Activated T-helper 2 cell treated with anti-CD3 and anti-CD28 coated beads, Interferon-gamma antibody, Interleukin-2, Interleukin-4, amounts not matched to agents 10 μg/mL and 5 μg/mL and 100 μg/mL, durations not matched to agents 14 hours and 24 hours and 36 hours (primary cell): ENCODE data around the gene CCR6. TPM values are rescaled to one million over a fixed set of nuclear protein-coding genes. Genes with fewer than 3 reads are reported as not detected.

Source experiments
- DNase-seq: peaks from one replicate; pipeline ENCODE4 v3.0.0; 2021; ENCODE audit warnings: low spot score
- H3K27ac Mint-ChIP-seq: one replicate; pipeline ENCODE4 v1.8.0; 2021; ENCODE audit warnings: mixed read lengths
- H3K27me3 Mint-ChIP-seq: one replicate; pipeline ENCODE4 v1.8.0; 2021; ENCODE audit warnings: low read depth, mixed read lengths
- H3K36me3 Mint-ChIP-seq: one replicate; pipeline ENCODE4 v1.8.0; 2021; ENCODE audit warnings: low read depth, mixed read lengths
- H3K4me1 Mint-ChIP-seq: one replicate; pipeline ENCODE4 v1.8.0; 2021; ENCODE audit warnings: low read depth, mixed read lengths
- H3K4me3 Mint-ChIP-seq: one replicate; pipeline ENCODE4 v1.8.0; 2021; ENCODE audit warnings: low read depth, mild to moderate bottlenecking, moderate library complexity, mixed read lengths
- H3K9me3 Mint-ChIP-seq: one replicate; pipeline ENCODE4 v1.8.0; 2021; ENCODE audit warnings: mixed read lengths
- intact Hi-C: fragments of 100-400 bp; cut with micrococcal nuclease; formaldehyde crosslinking; loops from one replicate; pipeline ENCODE4 v1.15.1; 2023
- total RNA-seq: library from RNA; stranded (reverse); gene quantifications from 2 replicates; pipeline ENCODE4 v1.2.3, GENCODE V29; 2022

CCR6 gene
- total RNA-seq, 1 donor from 2014 or later: not detected

DNA sequence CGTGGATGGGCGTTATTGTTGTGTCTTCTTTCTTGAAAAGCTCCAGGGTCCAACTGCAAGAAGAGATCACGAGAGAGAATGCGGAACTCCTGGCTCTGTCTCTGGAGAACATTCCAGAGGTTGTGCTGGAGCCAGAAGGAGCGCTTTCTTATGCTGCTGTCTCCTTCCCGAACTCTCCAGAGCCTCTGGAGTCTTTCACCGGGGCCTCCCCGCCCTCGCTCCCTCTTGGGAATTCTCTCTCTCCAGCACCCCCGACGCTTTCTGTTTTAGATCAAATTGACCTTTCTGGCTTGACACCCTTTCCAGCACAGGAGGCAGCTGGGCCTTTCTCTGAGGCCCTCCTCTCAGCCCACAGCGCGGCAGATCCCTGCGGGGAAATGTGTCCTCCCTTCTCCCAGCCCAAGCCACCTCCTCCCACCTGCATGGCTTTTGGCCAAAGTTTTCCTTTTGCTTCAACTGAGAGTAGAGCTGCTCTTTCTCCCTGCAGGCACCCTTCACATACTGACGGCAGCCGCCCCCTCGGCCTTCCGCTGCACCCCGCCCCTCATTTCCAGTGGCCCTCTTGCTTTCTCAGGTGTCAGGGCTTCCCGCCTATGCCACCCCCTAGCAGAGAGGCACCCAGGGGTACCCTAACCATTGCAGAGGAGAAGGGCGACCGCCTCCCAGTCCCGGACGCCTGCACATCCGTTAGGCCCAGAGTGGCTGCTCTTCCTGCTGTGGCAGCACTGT is 6.6 kb upstream of the CCR6 start:
- Mint-ChIP-seq H3K9me3 (no peaks in the 10 kb centered on the region), H3K27ac (no peak overlapping the region), H3K4me3 (no peak overlapping the region), H3K36me3 (no peaks in the 10 kb centered on the region), H3K4me1 (no peaks in the 10 kb centered on the region), H3K27me3 (peaks cover 12% of the 10 kb centered on the region)
- no peak for DNase-seq
- intact Hi-C loops: no loop called here

DNA sequence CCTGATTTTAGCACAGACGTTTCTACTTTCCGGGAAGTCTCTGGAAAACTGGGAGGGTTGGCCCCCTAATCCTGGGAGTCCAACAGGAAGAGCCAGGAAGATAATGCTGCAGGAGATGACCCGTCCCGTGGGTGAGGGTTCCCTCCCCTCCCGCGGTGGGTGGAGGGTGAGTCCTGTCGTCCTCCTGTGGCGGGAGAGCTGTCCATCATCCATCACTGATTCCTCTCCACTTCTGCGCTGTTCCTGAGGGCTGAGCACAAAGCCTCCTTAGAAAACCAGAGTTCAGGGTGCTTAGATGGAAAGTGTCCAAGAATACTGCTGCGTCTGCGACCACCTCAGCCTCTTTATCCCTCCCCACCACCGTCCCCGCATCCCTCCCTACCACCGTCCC is 6.1 kb upstream of the CCR6 start:
- no peak overlapping the region for H3K27ac Mint-ChIP-seq
- intact Hi-C loops: no loop called here
- no peak overlapping the region for H3K4me3 Mint-ChIP-seq
- no peak for DNase-seq
- peaks cover 9% of the 10 kb centered on the region for H3K27me3 Mint-ChIP-seq
- H3K9me3 Mint-ChIP-seq: no peaks in the 10 kb centered on the region
- H3K4me1 Mint-ChIP-seq: no peaks in the 10 kb centered on the region
- H3K36me3 Mint-ChIP-seq: no peaks in the 10 kb centered on the region

DNA sequence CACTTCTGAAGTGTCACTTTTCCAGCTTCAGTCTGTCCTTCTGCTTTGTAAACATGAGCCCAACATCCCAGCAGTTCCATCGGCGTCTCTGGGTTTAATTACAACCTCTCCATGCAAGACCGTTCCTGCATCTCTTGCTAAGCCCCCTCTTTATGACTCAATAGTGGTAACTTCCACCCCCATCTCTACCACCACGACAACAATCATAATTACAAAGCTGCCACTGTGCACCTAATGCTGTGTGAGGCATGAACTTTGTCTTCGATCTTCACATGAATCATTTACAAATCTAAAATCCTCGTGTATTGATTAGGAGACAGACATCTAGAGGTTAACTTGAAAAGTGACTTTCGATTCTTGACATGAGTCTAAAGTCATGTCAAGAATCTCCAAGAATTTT is 4.9 kb upstream of the CCR6 start:
- DNase-seq: no peak
- H3K9me3 Mint-ChIP-seq: no peaks in the 10 kb centered on the region
- H3K27me3 Mint-ChIP-seq: peaks cover 3% of the 10 kb centered on the region
- H3K27ac Mint-ChIP-seq: no peak overlapping the region
- H3K4me3 Mint-ChIP-seq: no peak overlapping the region
- H3K4me1 Mint-ChIP-seq: no peaks in the 10 kb centered on the region
- no peaks in the 10 kb centered on the region for H3K36me3 Mint-ChIP-seq
- intact Hi-C loops: no loop called here

DNA sequence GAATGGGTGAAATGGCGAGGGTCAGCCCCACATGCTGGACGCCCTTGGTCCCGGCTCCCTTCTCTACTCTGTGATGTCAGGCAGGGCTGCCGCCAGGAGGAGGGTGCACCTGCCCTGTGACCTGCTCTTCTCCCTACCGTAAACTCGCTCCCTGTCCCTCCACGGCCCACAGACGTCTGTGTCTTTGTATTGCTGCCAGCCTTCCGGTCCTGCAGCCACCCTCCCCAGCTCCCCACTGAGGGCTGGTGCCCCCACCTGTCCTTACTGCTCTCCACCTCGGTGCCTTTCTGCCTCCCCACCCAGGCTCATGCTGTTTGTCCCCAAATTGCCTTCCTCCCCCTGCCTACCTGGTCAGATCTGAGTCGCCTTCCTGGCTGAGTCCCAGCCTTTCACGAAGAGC is 4.1 kb upstream of the CCR6 start:
- no peak for DNase-seq
- Mint-ChIP-seq H3K27me3 (peaks cover 2% of the 10 kb centered on the region), H3K36me3 (no peaks in the 10 kb centered on the region), H3K9me3 (no peaks in the 10 kb centered on the region), H3K4me3 (no peak overlapping the region), H3K4me1 (no peaks in the 10 kb centered on the region), H3K27ac (no peak overlapping the region)
- intact Hi-C loops: no loop called here

DNA sequence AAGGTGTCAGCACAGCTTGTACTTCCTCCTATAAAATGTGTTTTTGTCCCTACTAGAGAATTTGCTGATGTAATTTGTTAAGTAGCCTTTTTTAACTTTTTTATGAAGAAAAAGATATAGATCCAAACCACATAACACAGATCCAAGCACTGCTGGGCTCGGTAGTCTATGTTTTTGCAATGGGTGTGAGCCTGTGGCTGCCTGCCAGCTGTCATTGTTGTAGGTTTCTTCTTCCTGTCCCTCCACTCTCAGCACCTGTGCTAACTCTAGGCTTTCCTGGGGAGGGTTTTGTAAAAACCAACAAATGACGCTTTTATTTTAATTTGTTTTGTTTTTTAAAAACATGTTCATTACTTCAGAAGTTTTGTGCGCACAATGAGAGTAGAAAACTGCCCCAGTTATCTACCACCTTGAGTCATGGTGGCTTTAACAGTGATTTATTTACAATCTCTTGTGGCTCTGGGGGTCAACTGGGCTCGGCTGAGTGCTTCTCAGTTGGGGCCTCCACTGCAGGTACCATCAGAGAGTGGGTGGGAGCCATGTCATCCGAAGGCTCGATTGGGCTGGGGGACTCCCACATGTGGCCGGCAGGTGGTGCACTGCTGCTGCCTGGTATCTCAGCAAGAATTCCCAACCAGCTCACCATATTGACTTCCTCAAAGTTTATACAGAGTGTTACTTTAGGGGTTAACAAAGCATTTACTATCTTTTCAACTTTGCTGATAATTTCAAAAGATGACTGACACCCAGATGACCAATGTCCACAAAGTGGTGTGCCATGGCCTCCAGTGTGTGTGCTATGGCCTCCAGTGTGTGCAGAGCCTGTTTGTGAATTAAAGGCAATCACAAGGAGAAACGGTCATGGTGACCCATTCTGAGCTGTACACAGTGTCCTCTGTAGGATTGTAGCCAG is 3.0 kb upstream of the CCR6 start:
- no peaks in the 10 kb centered on the region for H3K4me1 Mint-ChIP-seq
- H3K9me3 Mint-ChIP-seq: no peaks in the 10 kb centered on the region
- intact Hi-C loops: no loop called here
- no peaks in the 10 kb centered on the region for H3K36me3 Mint-ChIP-seq
- peaks cover 2% of the 10 kb centered on the region for H3K27me3 Mint-ChIP-seq
- no peak overlapping the region for H3K27ac Mint-ChIP-seq
- no peak for DNase-seq
- H3K4me3 Mint-ChIP-seq: no peak overlapping the region

DNA sequence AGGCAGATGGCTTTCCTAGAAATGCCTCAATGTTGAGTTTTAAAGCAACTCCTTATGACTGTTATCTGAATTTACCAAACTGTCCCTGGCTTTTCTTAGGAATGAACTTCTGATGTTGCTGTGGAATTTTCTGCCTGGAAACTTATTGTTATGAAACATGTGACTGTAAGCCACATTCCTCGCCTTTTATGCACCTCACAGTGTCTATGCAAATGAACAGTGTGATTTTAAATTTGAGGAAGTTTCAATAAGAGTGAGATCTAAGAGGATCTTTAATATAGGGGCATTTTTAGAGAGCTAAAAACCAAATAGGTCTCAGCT is 2.4 kb upstream of the CCR6 start:
- H3K36me3 Mint-ChIP-seq: no peaks in the 10 kb centered on the region
- no peak overlapping the region for H3K4me3 Mint-ChIP-seq
- no peak overlapping the region for H3K27ac Mint-ChIP-seq
- no peaks in the 10 kb centered on the region for H3K9me3 Mint-ChIP-seq
- no peaks in the 10 kb centered on the region for H3K4me1 Mint-ChIP-seq
- peaks cover 2% of the 10 kb centered on the region for H3K27me3 Mint-ChIP-seq
- no peak for DNase-seq
- intact Hi-C loops: no loop called here

DNA sequence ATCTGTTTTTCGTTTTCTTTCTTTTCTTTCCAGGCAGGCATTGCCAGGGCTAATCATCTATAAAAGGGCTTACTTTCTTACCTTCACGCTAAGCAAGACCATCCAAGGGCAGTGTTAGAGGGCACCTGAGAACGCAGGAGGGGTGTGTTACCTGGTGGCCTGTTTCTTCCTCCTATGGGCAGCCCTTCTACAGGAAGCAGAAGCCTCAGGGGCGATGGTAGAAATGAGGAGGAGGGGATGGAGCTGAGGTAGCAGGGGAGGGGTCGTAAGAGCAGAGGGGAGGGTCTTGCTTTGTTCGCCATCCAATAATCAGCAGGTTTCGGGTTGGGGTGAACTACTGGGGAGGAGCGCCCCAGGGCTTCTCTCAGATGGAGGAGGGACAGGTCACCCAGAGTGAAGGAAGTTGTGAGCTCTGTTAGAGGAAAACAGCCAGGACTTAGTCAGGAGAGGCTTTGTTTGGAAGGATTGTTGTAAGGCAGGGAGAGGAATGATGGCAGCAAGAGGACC is 1.5 kb upstream of the CCR6 start:
- Mint-ChIP-seq H3K27ac (no peak overlapping the region), H3K27me3 (peaks cover 2% of the 10 kb centered on the region), H3K4me1 (no peaks in the 10 kb centered on the region), H3K4me3 (no peak overlapping the region), H3K9me3 (no peaks in the 10 kb centered on the region), H3K36me3 (no peaks in the 10 kb centered on the region)
- intact Hi-C loops: no loop called here
- no peak for DNase-seq

DNA sequence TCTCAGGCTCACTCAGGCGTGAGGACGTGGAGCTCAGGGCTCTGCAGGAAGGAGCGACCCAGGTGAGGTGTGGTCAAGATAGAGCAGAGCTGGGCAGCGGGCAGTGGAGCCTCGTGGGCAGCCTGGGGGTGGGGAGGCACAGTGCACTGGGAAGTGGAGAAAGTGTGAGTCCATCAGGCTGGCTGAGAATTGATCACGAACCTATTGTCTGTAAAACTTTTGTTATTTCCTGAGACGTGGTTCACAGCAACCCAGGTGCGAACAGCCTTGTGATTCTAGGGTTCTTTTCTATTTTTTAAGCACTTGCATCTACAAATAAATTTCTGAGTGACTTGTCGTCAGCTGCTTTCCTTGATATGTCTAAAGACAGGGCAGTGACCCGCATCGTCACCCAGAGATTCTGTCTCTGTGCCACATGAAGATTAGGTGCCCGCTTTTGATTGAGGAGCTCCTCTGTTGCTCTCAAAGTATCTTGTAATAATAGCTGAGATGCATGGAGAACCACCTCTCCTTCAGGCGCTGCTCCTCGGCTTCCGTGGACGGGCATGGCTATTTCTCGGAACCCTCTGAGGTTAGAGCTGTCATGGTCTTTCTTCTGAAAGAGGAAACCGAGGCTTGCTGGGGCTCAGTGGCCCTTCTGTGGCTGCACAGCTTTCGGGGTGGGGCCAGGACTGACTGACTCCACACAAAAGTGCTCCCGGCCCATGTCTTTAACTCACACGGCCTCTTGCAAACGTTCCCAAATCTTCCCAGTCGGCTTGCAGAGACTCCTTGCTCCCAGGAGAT is 662 bp upstream of the CCR6 start:
- Mint-ChIP-seq H3K4me3 (no peak overlapping the region), H3K4me1 (no peaks in the 10 kb centered on the region), H3K27me3 (peaks cover 2% of the 10 kb centered on the region), H3K9me3 (no peaks in the 10 kb centered on the region), H3K36me3 (no peaks in the 10 kb centered on the region), H3K27ac (no peak overlapping the region)
- no peak for DNase-seq
- intact Hi-C loops: no loop called here

DNA sequence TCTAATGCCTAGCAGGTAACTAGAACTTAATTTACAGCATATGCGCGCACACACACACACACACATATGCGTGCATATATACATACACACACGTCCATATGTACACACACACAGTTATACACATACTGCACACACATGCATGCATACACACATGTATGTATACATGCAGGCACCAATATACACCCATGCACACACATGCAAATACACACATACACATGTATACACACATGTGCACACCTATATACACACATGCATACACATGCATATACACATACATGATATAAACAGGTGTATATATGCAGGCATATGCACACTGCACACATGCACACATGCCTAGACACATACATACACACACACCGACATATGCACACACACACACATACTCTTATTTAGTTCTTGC is 1.9 kb downstream of the CCR6 start:
- H3K36me3 Mint-ChIP-seq: no peaks in the 10 kb centered on the region
- no peaks in the 10 kb centered on the region for H3K4me1 Mint-ChIP-seq
- no peaks in the 10 kb centered on the region for H3K9me3 Mint-ChIP-seq
- intact Hi-C loops: no loop called here
- no peak overlapping the region for H3K27ac Mint-ChIP-seq
- peaks cover 5% of the 10 kb centered on the region for H3K27me3 Mint-ChIP-seq
- DNase-seq: no peak
- H3K4me3 Mint-ChIP-seq: no peak overlapping the region

DNA sequence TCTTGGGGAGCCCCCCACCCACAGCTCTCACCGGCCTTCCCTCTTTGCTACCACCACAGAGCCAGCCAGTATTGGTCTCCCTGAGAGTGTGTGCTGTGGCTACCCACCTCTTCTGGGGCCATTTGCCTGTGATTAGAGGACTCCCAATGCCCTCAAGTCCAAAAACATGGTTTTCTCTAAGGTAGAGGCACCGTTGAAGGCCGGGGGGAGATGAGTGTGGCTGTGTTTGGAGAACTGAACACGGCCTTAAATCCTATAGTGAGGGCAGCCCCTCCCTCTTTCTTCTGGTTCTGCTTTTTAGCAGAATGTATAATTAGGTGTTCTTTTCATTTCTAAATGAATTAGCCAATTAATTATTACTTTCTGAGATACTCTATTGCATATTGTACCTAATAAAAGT is 2.5 kb downstream of the CCR6 start:
- no peak overlapping the region for H3K4me3 Mint-ChIP-seq
- DNase-seq: no peak
- H3K4me1 Mint-ChIP-seq: no peaks in the 10 kb centered on the region
- intact Hi-C loops: no loop called here
- no peak overlapping the region for H3K27ac Mint-ChIP-seq
- peaks cover 5% of the 10 kb centered on the region for H3K27me3 Mint-ChIP-seq
- H3K36me3 Mint-ChIP-seq: no peaks in the 10 kb centered on the region
- H3K9me3 Mint-ChIP-seq: no peaks in the 10 kb centered on the region

DNA sequence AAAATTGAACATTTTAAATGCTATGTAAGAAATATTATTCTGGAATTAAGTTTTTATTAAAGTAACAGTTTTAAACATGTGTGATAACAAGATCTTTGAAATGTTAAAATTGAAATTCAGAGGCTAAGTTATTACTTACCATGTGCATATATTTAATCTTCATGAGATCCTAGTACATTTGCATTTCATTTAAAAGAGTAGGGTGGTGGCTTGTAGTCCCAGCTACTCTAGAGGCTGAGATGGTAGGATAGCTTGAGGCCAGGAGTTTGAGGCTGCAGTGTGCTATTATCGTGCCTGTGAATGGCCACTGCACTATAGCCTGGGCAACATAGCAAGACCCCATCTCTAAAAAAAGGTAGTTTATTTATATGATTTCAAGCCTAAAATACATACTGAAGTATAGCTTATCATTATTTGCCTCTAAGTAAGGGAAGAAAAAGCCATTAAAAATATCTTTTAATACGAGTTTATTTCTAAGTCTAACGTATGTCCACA is 3.0 kb downstream of the CCR6 start:
- DNase-seq: no peak
- Mint-ChIP-seq H3K27ac (no peak overlapping the region), H3K4me1 (no peaks in the 10 kb centered on the region), H3K4me3 (no peak overlapping the region), H3K9me3 (no peaks in the 10 kb centered on the region), H3K27me3 (peaks cover 5% of the 10 kb centered on the region), H3K36me3 (no peaks in the 10 kb centered on the region)
- intact Hi-C loops: no loop called here

DNA sequence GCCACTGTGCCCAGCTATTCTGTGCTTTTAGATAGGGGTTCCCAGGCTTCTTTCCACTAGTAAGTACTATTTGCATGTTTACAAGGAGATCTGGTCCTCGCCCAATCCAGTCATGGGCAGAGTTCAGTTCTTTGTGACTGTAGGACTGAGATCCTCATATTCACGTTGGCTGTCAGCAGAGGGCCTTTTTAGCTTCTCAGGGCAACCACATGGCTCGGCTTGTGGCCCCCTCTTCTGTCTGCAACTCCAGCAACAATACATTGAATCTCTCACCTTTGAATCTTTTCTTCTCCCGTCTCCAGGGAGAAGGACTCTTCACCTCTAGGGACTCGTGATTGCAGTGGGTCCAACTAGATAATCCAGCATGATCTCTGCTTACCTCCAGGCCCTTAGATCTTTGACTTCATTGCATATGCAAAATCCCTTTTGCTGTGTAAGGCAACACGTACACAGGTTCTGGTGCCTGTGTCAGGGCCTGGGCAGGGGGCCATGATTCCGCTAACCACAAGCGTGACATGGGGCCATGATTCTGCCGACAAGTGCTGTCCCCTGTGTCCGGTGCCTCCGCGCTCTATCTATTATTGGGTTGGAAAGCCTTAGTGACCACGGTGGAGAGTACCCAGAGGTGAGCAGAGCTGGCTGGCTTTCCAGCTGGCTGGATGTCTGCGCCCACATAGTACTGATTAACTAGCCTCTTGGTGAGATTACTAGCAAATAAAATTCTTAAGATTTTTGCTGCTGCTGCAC is 5.1 kb downstream of the CCR6 start:
- DNase-seq: no peak
- Mint-ChIP-seq H3K36me3 (no peaks in the 10 kb centered on the region), H3K27ac (no peak overlapping the region), H3K9me3 (no peaks in the 10 kb centered on the region), H3K4me1 (no peaks in the 10 kb centered on the region), H3K4me3 (no peak overlapping the region), H3K27me3 (peaks cover 5% of the 10 kb centered on the region)
- intact Hi-C loops: no loop called here
